Uterus (tissue), 4 donors: ENCODE measurements around the gene KIRREL3. TPM values are rescaled to one million over a fixed set of nuclear protein-coding genes. Genes with fewer than 3 reads are reported as not detected.

Source experiments
- DNase-seq, 2 donors: peaks; one replicate each; pipeline ENCODE4 v3.0.0-alpha.2; 2019 to 2020
- H3K27ac ChIP-seq, 2 donors: fragments of 200-600 bp; sonication (generic); 1 replicate in 1 of 2; 2 replicates in 1 of 2; pipeline ENCODE4 v1.5.1; 2016 to 2018
- H3K27me3 ChIP-seq, 2 donors: fragments of 200-600 bp; sonication (generic); one replicate each; pipeline ENCODE4 v1.5.1; 2018 to 2019; ENCODE audit warnings: control low read depth in 1 of 2
- H3K36me3 ChIP-seq, 2 donors: fragments of 200-600 bp; sonication (generic); one replicate each; pipeline ENCODE4 v1.5.1; 2019; ENCODE audit warnings: control low read depth in 1 of 2
- H3K4me1 ChIP-seq, 2 donors: fragments of 200-600 bp; sonication (generic); one replicate each; pipeline ENCODE4 v1.5.1; 2018 to 2019; ENCODE audit warnings: control low read depth in 1 of 2
- H3K4me3 ChIP-seq, 2 donors: fragments of 200-600 bp; sonication (generic); 1 replicate in 1 of 2; 2 replicates in 1 of 2; pipeline ENCODE4 v1.5.1; 2018 to 2019; ENCODE audit warnings: mild to moderate bottlenecking in 1 of 2
- H3K9me3 ChIP-seq, 2 donors: fragments of 200-600 bp; sonication (generic); one replicate each; pipeline ENCODE4 v1.5.1; 2019; ENCODE audit warnings: control low read depth in 1 of 2
- POLR2A ChIP-seq, 2 donors: fragments of 450-650 bp; IDR thresholded peaks; one replicate each; pipeline ENCODE4 v1.6.1; 2016; ENCODE audit warnings: antibody characterized with exemption in 2 of 2, mild to moderate bottlenecking in 1 of 2, moderate library complexity in 1 of 2
- intact Hi-C: fragments of 100-400 bp; cut with DNase I; formaldehyde crosslinking; loops from one replicate; pipeline ENCODE4 v1.15.1; 2023; ENCODE audit warnings: low total_unique reads
- total RNA-seq, 4 donors: library from RNA; depleted of rRNA in 3 of 4; stranded (reverse); fragments of >200 nt in 3 of 4; gene quantifications; one replicate each; pipeline versions ENCODE4 v1.1.0 to v1.2.4, GENCODE V29; 2014 to 2023
- TF ChIP-seq, protein P1 (sequence below), 4 experiments: fragments of 200-600 bp in 2 of 4; fragments of 450-650 bp in 2 of 4; sonication (generic) in 2 of 4; IDR thresholded peaks; one replicate each; pipeline ENCODE4 v1.5.1; 2016 to 2019; ENCODE audit warnings: antibody characterized with exemption in 4 of 4, mild to moderate bottlenecking in 2 of 4, moderate library complexity in 1 of 4
- donor health status: DM: yes; HTN: yes; CAD: no.

KIRREL3 gene
- total RNA-seq, 4 donors from 2014 or later: 10.0 TPM; not detected in 3

GRCh38 chr11:126722006-126722736, 278.4 kb downstream of the KIRREL3 start:
- Histone ChIP-seq H3K27ac (no peak overlapping the region), H3K4me1 (no peaks in the 10 kb centered on the region), H3K4me3 (no peak overlapping the region), H3K9me3 (no peaks in the 10 kb centered on the region), H3K36me3 (no peaks in the 10 kb centered on the region), H3K27me3 (no peaks in the 10 kb centered on the region)
- no peak for DNase-seq
- intact Hi-C loops: no loop called here
- TF ChIP-seq, protein P1, sequence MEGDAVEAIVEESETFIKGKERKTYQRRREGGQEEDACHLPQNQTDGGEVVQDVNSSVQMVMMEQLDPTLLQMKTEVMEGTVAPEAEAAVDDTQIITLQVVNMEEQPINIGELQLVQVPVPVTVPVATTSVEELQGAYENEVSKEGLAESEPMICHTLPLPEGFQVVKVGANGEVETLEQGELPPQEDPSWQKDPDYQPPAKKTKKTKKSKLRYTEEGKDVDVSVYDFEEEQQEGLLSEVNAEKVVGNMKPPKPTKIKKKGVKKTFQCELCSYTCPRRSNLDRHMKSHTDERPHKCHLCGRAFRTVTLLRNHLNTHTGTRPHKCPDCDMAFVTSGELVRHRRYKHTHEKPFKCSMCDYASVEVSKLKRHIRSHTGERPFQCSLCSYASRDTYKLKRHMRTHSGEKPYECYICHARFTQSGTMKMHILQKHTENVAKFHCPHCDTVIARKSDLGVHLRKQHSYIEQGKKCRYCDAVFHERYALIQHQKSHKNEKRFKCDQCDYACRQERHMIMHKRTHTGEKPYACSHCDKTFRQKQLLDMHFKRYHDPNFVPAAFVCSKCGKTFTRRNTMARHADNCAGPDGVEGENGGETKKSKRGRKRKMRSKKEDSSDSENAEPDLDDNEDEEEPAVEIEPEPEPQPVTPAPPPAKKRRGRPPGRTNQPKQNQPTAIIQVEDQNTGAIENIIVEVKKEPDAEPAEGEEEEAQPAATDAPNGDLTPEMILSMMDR (IDR thresholded peaks at IDR 0.05): no peak
- TF ChIP-seq POLR2A (IDR thresholded peaks at IDR 0.05): no peak

- Histone ChIP-seq H3K9me3 (no peaks in the 10 kb centered on the region), H3K27ac (no peak overlapping the region), H3K27me3 (no peaks in the 10 kb centered on the region), H3K36me3 (no peaks in the 10 kb centered on the region), H3K4me3 (no peak overlapping the region), H3K4me1 (no peaks in the 10 kb centered on the region)
- DNase-seq: no peak
- TF ChIP-seq, protein P1 (IDR thresholded peaks at IDR 0.05): no peak
- no peak for TF ChIP-seq POLR2A (IDR thresholded peaks at IDR 0.05)
- intact Hi-C loops: no loop called here
Observed at GRCh38 chr11:126720539-126721235, 279.9 kb downstream of the KIRREL3 start.

DNA sequence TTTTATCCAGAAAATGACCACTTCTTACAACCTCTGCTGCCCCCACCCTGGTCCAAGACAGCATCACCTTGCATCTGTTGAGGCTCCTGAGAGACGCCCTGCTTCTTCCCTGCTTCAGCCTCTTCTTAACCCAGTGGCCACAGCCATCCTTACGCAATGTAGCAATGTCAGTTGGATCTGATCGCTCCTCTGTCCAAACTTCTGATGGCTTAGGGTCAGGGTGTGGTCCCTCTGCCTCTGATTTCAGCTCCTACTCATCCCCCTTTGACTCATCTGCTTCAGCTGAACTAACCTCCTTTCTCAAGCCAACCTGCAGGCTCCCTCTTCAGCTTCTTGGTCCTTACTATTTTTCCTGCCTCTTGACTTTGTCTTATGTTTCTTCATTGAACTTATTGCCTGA, 280.8 kb downstream of the KIRREL3 start:
- H3K27me3 ChIP-seq: no peaks in the 10 kb centered on the region
- intact Hi-C loops: no loop called here
- H3K4me1 ChIP-seq: no peaks in the 10 kb centered on the region
- H3K27ac ChIP-seq: no peak overlapping the region
- no peaks in the 10 kb centered on the region for H3K9me3 ChIP-seq
- DNase-seq: no peak
- no peak overlapping the region for H3K4me3 ChIP-seq
- no peak for TF ChIP-seq POLR2A (IDR thresholded peaks at IDR 0.05)
- TF ChIP-seq, protein P1 (IDR thresholded peaks at IDR 0.05): no peak
- no peaks in the 10 kb centered on the region for H3K36me3 ChIP-seq

GRCh38 chr11:126718276-126718675, 282.3 kb downstream of the KIRREL3 start:
- Histone ChIP-seq H3K4me3 (no peak overlapping the region), H3K27me3 (no peaks in the 10 kb centered on the region), H3K36me3 (no peaks in the 10 kb centered on the region), H3K9me3 (no peaks in the 10 kb centered on the region), H3K27ac (no peak overlapping the region), H3K4me1 (no peaks in the 10 kb centered on the region)
- TF ChIP-seq, protein P1 (IDR thresholded peaks at IDR 0.05): no peak
- TF ChIP-seq POLR2A (IDR thresholded peaks at IDR 0.05): no peak
- no peak for DNase-seq
- intact Hi-C loops: no loop called here

GRCh38 chr11:126716456-126717083, 284.0 kb downstream of the KIRREL3 start:
- Histone ChIP-seq H3K27me3 (no peaks in the 10 kb centered on the region), H3K4me3 (no peak overlapping the region), H3K4me1 (no peaks in the 10 kb centered on the region), H3K27ac (no peak overlapping the region), H3K36me3 (no peaks in the 10 kb centered on the region), H3K9me3 (no peaks in the 10 kb centered on the region)
- intact Hi-C loops: no loop called here
- no peak for TF ChIP-seq POLR2A (IDR thresholded peaks at IDR 0.05)
- TF ChIP-seq, protein P1 (IDR thresholded peaks at IDR 0.05): peak in 3 of 4 experiments; percentile 35 to 43 (median 36)
- no peak for DNase-seq
